IMR-90 (cell line): Measurements from ENCODE around the gene SSTR1.

Experiments
- CEBPB ChIP-seq: IDR thresholded peaks from 2 replicates; pipeline ENCODE4 v1.6.1; 2012; ENCODE audit warnings: low read depth, low read length, improper control_type of control experiment
- CTCF ChIP-seq: conservative IDR thresholded peaks from 2 replicates; pipeline ENCODE4 v1.5.1; 2012; ENCODE audit warnings: mild to moderate bottlenecking, low read depth, low read length, improper control_type of control experiment
- MAFK ChIP-seq: IDR thresholded peaks from 2 replicates; pipeline ENCODE4 v1.6.1; 2012; ENCODE audit warnings: low read depth, low read length, improper control_type of control experiment
- MAZ ChIP-seq: IDR thresholded peaks from 2 replicates; pipeline ENCODE4 v1.6.1; 2012; ENCODE audit warnings: low read depth, mild to moderate bottlenecking, low read length, improper control_type of control experiment, moderate library complexity, borderline replicate concordance
- MXI1 ChIP-seq: IDR thresholded peaks from 2 replicates; pipeline ENCODE4 v1.6.1; 2012; ENCODE audit warnings: low read depth, mild to moderate bottlenecking, low read length, moderate library complexity, borderline replicate concordance
- POLR2A ChIP-seq: IDR thresholded peaks from 2 replicates; pipeline ENCODE4 v1.6.1; 2012; ENCODE audit warnings: mild to moderate bottlenecking, low read depth, low read length
- RCOR1 ChIP-seq: IDR thresholded peaks from 2 replicates; pipeline ENCODE4 v1.6.1; 2012; ENCODE audit warnings: mild to moderate bottlenecking, low read length, improper control_type of control experiment; ENCODE audit not compliant: insufficient replicate concordance
- RFX5 ChIP-seq: IDR thresholded peaks from 2 replicates; pipeline ENCODE4 v1.8.0; 2012; ENCODE audit warnings: low read depth, mild to moderate bottlenecking, low read length, moderate library complexity
- SMC3 ChIP-seq: fragments of 150-350 bp; IDR thresholded peaks from 2 replicates; pipeline ENCODE4 v1.6.1; 2016; ENCODE audit warnings: low read depth, mild to moderate bottlenecking, antibody characterized with exemption, low read length, moderate library complexity
- TF ChIP-seq, protein P1 (sequence below): fragments of 150-350 bp; IDR thresholded peaks from 2 replicates; pipeline ENCODE4 v1.6.1; 2016; ENCODE audit warnings: low read depth, mild to moderate bottlenecking, low read length, moderate library complexity, borderline replicate concordance
- TF ChIP-seq, protein P2 (sequence below): fragments of 150-350 bp; IDR thresholded peaks from 2 replicates; pipeline ENCODE4 v1.6.1; 2017; ENCODE audit warnings: mild to moderate bottlenecking, antibody characterized with exemption, low read length, low read depth

- TF ChIP-seq POLR2A (no peak), CTCF (no peak), SMC3 (no peak), RFX5 (no peak), MXI1 (no peak), CEBPB (no peak), MAFK (no peak), RCOR1 (no peak), MAZ (no peak)
- TF ChIP-seq, protein P1, sequence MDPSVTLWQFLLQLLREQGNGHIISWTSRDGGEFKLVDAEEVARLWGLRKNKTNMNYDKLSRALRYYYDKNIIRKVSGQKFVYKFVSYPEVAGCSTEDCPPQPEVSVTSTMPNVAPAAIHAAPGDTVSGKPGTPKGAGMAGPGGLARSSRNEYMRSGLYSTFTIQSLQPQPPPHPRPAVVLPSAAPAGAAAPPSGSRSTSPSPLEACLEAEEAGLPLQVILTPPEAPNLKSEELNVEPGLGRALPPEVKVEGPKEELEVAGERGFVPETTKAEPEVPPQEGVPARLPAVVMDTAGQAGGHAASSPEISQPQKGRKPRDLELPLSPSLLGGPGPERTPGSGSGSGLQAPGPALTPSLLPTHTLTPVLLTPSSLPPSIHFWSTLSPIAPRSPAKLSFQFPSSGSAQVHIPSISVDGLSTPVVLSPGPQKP, result no peak
- TF ChIP-seq, protein P2, sequence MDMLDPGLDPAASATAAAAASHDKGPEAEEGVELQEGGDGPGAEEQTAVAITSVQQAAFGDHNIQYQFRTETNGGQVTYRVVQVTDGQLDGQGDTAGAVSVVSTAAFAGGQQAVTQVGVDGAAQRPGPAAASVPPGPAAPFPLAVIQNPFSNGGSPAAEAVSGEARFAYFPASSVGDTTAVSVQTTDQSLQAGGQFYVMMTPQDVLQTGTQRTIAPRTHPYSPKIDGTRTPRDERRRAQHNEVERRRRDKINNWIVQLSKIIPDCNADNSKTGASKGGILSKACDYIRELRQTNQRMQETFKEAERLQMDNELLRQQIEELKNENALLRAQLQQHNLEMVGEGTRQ, result no peak
Measured at GRCh38 chr14:38250331-38250730, 42.6 kb downstream of the SSTR1 start.
